KMS-11 (cell line): ENCODE data around the gene U2AF2.
A peak's percentile ranks its signal among the peaks of the same experiment; 100 is the strongest.

Experiments
- H2AFZ ChIP-seq: fragments of 200-600 bp; sonication (generic); 2 replicates; pipeline ENCODE4 v1.6.1; 2016; ENCODE audit warnings: antibody characterized with exemption, mixed run types, low read depth
- H3K27ac ChIP-seq: fragments of 200-600 bp; sonication (generic); 2 replicates; pipeline ENCODE4 v1.6.1; 2016; ENCODE audit warnings: mild to moderate bottlenecking, mixed run types
- H3K27me3 ChIP-seq: fragments of 200-600 bp; sonication (generic); 2 replicates; pipeline ENCODE4 v1.6.1; 2017; ENCODE audit warnings: mild to moderate bottlenecking, low read depth, mixed run types, moderate library complexity; ENCODE audit not compliant: insufficient read depth
- H3K36me3 ChIP-seq: fragments of 200-600 bp; sonication (generic); 2 replicates; pipeline ENCODE4 v1.6.1; 2017; ENCODE audit warnings: mild to moderate bottlenecking, mixed run types; ENCODE audit not compliant: insufficient read depth
- H3K4me1 ChIP-seq: fragments of 200-600 bp; sonication (generic); 2 replicates; pipeline ENCODE4 v1.6.1; 2016; ENCODE audit warnings: mild to moderate bottlenecking, low read depth, mixed run types; ENCODE audit not compliant: poor library complexity, severe bottlenecking
- H3K4me2 ChIP-seq: fragments of 200-600 bp; sonication (generic); 2 replicates; pipeline ENCODE4 v1.7.0; 2016; ENCODE audit warnings: mild to moderate bottlenecking, mixed run types
- H3K4me3 ChIP-seq: fragments of 200-600 bp; sonication (generic); IDR thresholded peaks from 2 replicates; pipeline ENCODE4 v1.6.1; 2017; ENCODE audit warnings: low read depth, low read length, mixed read lengths; ENCODE audit not compliant: insufficient read depth
- H3K79me2 ChIP-seq: fragments of 200-600 bp; sonication (generic); 2 replicates; pipeline ENCODE4 v1.6.1; 2016; ENCODE audit warnings: low read depth, mixed run types; ENCODE audit not compliant: insufficient read depth
- H3K9ac ChIP-seq: fragments of 200-600 bp; sonication (generic); 2 replicates; pipeline ENCODE4 v1.6.1; 2016; ENCODE audit warnings: mild to moderate bottlenecking, mixed run types
- H4K20me1 ChIP-seq: fragments of 200-600 bp; sonication (generic); 2 replicates; pipeline ENCODE4 v1.6.1; 2016; ENCODE audit warnings: mild to moderate bottlenecking, mixed run types; ENCODE audit not compliant: insufficient read depth
- CTCF ChIP-seq: fragments of 200-600 bp; sonication (generic); conservative IDR thresholded peaks from 2 replicates; pipeline ENCODE4 v1.6.1; 2017; ENCODE audit warnings: low read depth, mild to moderate bottlenecking, antibody characterized with exemption, low read length, moderate library complexity, mixed read lengths

U2AF2 gene

GRCh38 chr19:55606817-55607216 is 48.0 kb upstream of the U2AF2 start:
- no peaks in the 10 kb centered on the region for H3K27me3 ChIP-seq
- H4K20me1 ChIP-seq: no peaks in the 10 kb centered on the region
- peaks cover 21% of the 10 kb centered on the region for H3K4me1 ChIP-seq
- 0 out of 2 replicates have a peak overlapping the region, but pooled peaks have one; percentile 70 for H3K27ac ChIP-seq
- no peak for TF ChIP-seq CTCF
- H3K4me2 ChIP-seq: peak overlapping the region; percentile 77
- H2AFZ ChIP-seq: no peak overlapping the region
- 0 out of 2 replicates have a peak, but pooled peaks cover 15% of the 10 kb centered on the region for H3K79me2 ChIP-seq
- H3K36me3 ChIP-seq: no peaks in the 10 kb centered on the region
- no peak overlapping the region for H3K4me3 ChIP-seq
- no peak overlapping the region; the same call in 1 of the 2 replicates for H3K9ac ChIP-seq

- 0 out of 2 replicates have a peak, but pooled peaks cover 15% of the 10 kb centered on the region for H3K79me2 ChIP-seq
- H3K4me1 ChIP-seq: peaks cover 23% of the 10 kb centered on the region
- H4K20me1 ChIP-seq: no peaks in the 10 kb centered on the region
- H3K27me3 ChIP-seq: no peaks in the 10 kb centered on the region
- H3K36me3 ChIP-seq: no peaks in the 10 kb centered on the region
- H3K4me3 ChIP-seq: no peak overlapping the region
- no peak overlapping the region for H2AFZ ChIP-seq
- no peak overlapping the region for H3K4me2 ChIP-seq
- no peak overlapping the region for H3K9ac ChIP-seq
- H3K27ac ChIP-seq: no peak overlapping the region
- TF ChIP-seq CTCF: no peak
Measured at GRCh38 chr19:55609326-55609725, 45.5 kb upstream of the U2AF2 start.

- H3K4me3 ChIP-seq: no peak overlapping the region
- 0 out of 2 replicates have a peak, but pooled peaks cover 14% of the 10 kb centered on the region for H3K79me2 ChIP-seq
- no peak overlapping the region for H3K9ac ChIP-seq
- peaks cover 21% of the 10 kb centered on the region for H3K4me1 ChIP-seq
- H3K36me3 ChIP-seq: no peaks in the 10 kb centered on the region
- no peak overlapping the region for H2AFZ ChIP-seq
- H3K27ac ChIP-seq: no peak overlapping the region
- TF ChIP-seq CTCF: no peak
- no peaks in the 10 kb centered on the region for H4K20me1 ChIP-seq
- no peaks in the 10 kb centered on the region for H3K27me3 ChIP-seq
- H3K4me2 ChIP-seq: peak overlapping the region; percentile 9; the same call in 1 of the 2 replicates
Measured at GRCh38 chr19:55611300-55611982, 43.4 kb upstream of the U2AF2 start.

- TF ChIP-seq CTCF: no peak
- no peak overlapping the region for H3K4me3 ChIP-seq
- no peak overlapping the region for H3K9ac ChIP-seq
- H3K27ac ChIP-seq: no peak overlapping the region
- H3K79me2 ChIP-seq: 0 out of 2 replicates have a peak, but pooled peaks cover 8% of the 10 kb centered on the region
- H4K20me1 ChIP-seq: no peaks in the 10 kb centered on the region
- H3K4me2 ChIP-seq: peak overlapping the region; percentile 9; the same call in 1 of the 2 replicates
- H2AFZ ChIP-seq: no peak overlapping the region
- peaks cover 14% of the 10 kb centered on the region for H3K4me1 ChIP-seq
- H3K36me3 ChIP-seq: no peaks in the 10 kb centered on the region
- H3K27me3 ChIP-seq: no peaks in the 10 kb centered on the region
Measured at GRCh38 chr19:55611983-55612645, 42.7 kb upstream of the U2AF2 start.
